Mucosa of rectum (tissue), 2 donors: ENCODE data around the gene GPR156.

Source experiments
- H3K27ac ChIP-seq, 2 donors: one replicate each; pipeline ENCODE4 v1.7.0; 2013; ENCODE audit warnings: inconsistent platforms in 2 of 2, low read depth in 2 of 2, low read length in 2 of 2
- H3K27me3 ChIP-seq, 2 donors: one replicate each; pipeline ENCODE4 v1.7.0; 2013; ENCODE audit warnings: low read length in 2 of 2; ENCODE audit not compliant: control insufficient read depth in 2 of 2, insufficient read depth in 2 of 2
- H3K36me3 ChIP-seq, 2 donors: one replicate each; pipeline ENCODE4 v1.7.0; 2013; ENCODE audit warnings: low read length in 2 of 2; ENCODE audit not compliant: control insufficient read depth in 2 of 2, insufficient read depth in 2 of 2
- H3K4me1 ChIP-seq, 2 donors: one replicate each; pipeline ENCODE4 v1.7.0; 2013; ENCODE audit warnings: low read length in 2 of 2, mild to moderate bottlenecking in 1 of 2; ENCODE audit not compliant: control insufficient read depth in 2 of 2, insufficient read depth in 2 of 2
- H3K4me3 ChIP-seq, 2 donors: one replicate each; pipeline ENCODE4 v1.7.0; 2013; ENCODE audit warnings: low read length in 2 of 2
- H3K9ac ChIP-seq, 2 donors: one replicate each; pipeline ENCODE4 v1.7.0; 2013; ENCODE audit warnings: low read length in 2 of 2, low read depth in 1 of 2, mild to moderate bottlenecking in 1 of 2
- H3K9me3 ChIP-seq, 2 donors: one replicate each; pipeline ENCODE4 v1.7.0; 2013; ENCODE audit warnings: low read length in 2 of 2; ENCODE audit not compliant: control insufficient read depth in 2 of 2
- donor health status: healthy.
- donor health status: Normal muscosa, but diverticular disease.

The GPR156 gene

GRCh38 chr3:120153294-120153693, 131.7 kb downstream of the GPR156 start:
- H3K4me1 ChIP-seq = peaks cover 0 to under 1% of the 10 kb centered on the region in 2 donors
- no peaks in the 10 kb centered on the region for H3K36me3 ChIP-seq
- peaks cover 0 to 4% of the 10 kb centered on the region in 2 donors for H3K9me3 ChIP-seq
- H3K27ac ChIP-seq = no peak overlapping the region
- H3K4me3 ChIP-seq = no peak overlapping the region
- H3K27me3 ChIP-seq = no peaks in the 10 kb centered on the region
- no peak overlapping the region for H3K9ac ChIP-seq

- no peak overlapping the region for H3K4me3 ChIP-seq
- H3K9me3 ChIP-seq = peaks cover 0 to 4% of the 10 kb centered on the region in 2 donors
- no peaks in the 10 kb centered on the region for H3K36me3 ChIP-seq
- H3K27me3 ChIP-seq = no peaks in the 10 kb centered on the region
- no peak overlapping the region for H3K9ac ChIP-seq
- peak overlapping the region in 1 of 2 donors; percentile 11 for H3K27ac ChIP-seq
- peaks cover 6 to 11% of the 10 kb centered on the region in 2 donors for H3K4me1 ChIP-seq
Observed at GRCh38 chr3:120151791-120152190, 133.2 kb downstream of the GPR156 start.

GRCh38 chr3:120148187-120148949, 136.7 kb downstream of the GPR156 start:
- Histone ChIP-seq H3K27me3 (no peaks in the 10 kb centered on the region), H3K36me3 (no peaks in the 10 kb centered on the region), H3K4me3 (no peak overlapping the region), H3K9ac (peak overlapping the region in 1 of 2 donors; percentile 3), H3K4me1 (peaks cover 6 to 11% of the 10 kb centered on the region in 2 donors), H3K9me3 (no peaks in the 10 kb centered on the region), H3K27ac (peak overlapping the region; percentile 58 to 63)

- Histone ChIP-seq H3K4me1 (peaks cover 6 to 11% of the 10 kb centered on the region in 2 donors), H3K9me3 (no peaks in the 10 kb centered on the region), H3K9ac (no peak overlapping the region), H3K27ac (peak overlapping the region; percentile 58 to 63), H3K27me3 (no peaks in the 10 kb centered on the region), H3K36me3 (no peaks in the 10 kb centered on the region), H3K4me3 (no peak overlapping the region)
Observed at GRCh38 chr3:120147072-120147871, 137.8 kb downstream of the GPR156 start.

GRCh38 chr3:120145542-120146285, 139.3 kb downstream of the GPR156 start:
- Histone ChIP-seq H3K27ac (no peak overlapping the region), H3K9me3 (no peaks in the 10 kb centered on the region), H3K36me3 (no peaks in the 10 kb centered on the region), H3K4me3 (no peak overlapping the region), H3K27me3 (no peaks in the 10 kb centered on the region), H3K9ac (no peak overlapping the region), H3K4me1 (peaks cover 6 to 11% of the 10 kb centered on the region in 2 donors)

- Histone ChIP-seq H3K27me3 (no peaks in the 10 kb centered on the region), H3K36me3 (no peaks in the 10 kb centered on the region), H3K4me3 (no peak overlapping the region), H3K9me3 (no peaks in the 10 kb centered on the region), H3K9ac (no peak overlapping the region), H3K27ac (no peak overlapping the region), H3K4me1 (peaks cover 6 to 11% of the 10 kb centered on the region in 2 donors)
Observed at GRCh38 chr3:120144267-120144666, 140.8 kb downstream of the GPR156 start.

GRCh38 chr3:120143676-120144075, 141.3 kb downstream of the GPR156 start:
- no peaks in the 10 kb centered on the region for H3K27me3 ChIP-seq
- no peaks in the 10 kb centered on the region for H3K36me3 ChIP-seq
- no peak overlapping the region for H3K4me3 ChIP-seq
- H3K9me3 ChIP-seq = no peaks in the 10 kb centered on the region
- H3K27ac ChIP-seq = no peak overlapping the region
- H3K4me1 ChIP-seq = peaks cover 6 to 11% of the 10 kb centered on the region in 2 donors
- no peak overlapping the region for H3K9ac ChIP-seq

- H3K9ac ChIP-seq = no peak overlapping the region
- H3K36me3 ChIP-seq = no peaks in the 10 kb centered on the region
- no peak overlapping the region for H3K27ac ChIP-seq
- no peak overlapping the region for H3K4me3 ChIP-seq
- no peaks in the 10 kb centered on the region for H3K27me3 ChIP-seq
- H3K9me3 ChIP-seq = no peaks in the 10 kb centered on the region
- peaks cover 2 to 3% of the 10 kb centered on the region in 2 donors for H3K4me1 ChIP-seq
Observed at GRCh38 chr3:120142236-120142635, 142.8 kb downstream of the GPR156 start.

GRCh38 chr3:120140098-120140742, 144.8 kb downstream of the GPR156 start:
- H3K9ac ChIP-seq = no peak overlapping the region
- H3K4me3 ChIP-seq = no peak overlapping the region
- no peaks in the 10 kb centered on the region for H3K27me3 ChIP-seq
- H3K36me3 ChIP-seq = no peaks in the 10 kb centered on the region
- H3K9me3 ChIP-seq = no peaks in the 10 kb centered on the region
- no peak overlapping the region for H3K27ac ChIP-seq
- H3K4me1 ChIP-seq = no peaks in the 10 kb centered on the region
